Activated CD4-positive, CD25-positive, alpha-beta regulatory T cell treated with anti-CD3 and anti-CD28 coated beads, Interleukin-2, amount 50 U/mL, for 24 hours (primary cell): ENCODE data around the gene SUCLG2.

Experiments used
- ATAC-seq, 2 donors: fragments of 150-1000 bp; cut with Tn5 transposase; one replicate each; pipeline ENCODE4 v1.10.0; 2021; ENCODE audit warnings: mild to moderate bottlenecking in 1 of 2, moderate library complexity in 1 of 2

The SUCLG2 gene

DNA sequence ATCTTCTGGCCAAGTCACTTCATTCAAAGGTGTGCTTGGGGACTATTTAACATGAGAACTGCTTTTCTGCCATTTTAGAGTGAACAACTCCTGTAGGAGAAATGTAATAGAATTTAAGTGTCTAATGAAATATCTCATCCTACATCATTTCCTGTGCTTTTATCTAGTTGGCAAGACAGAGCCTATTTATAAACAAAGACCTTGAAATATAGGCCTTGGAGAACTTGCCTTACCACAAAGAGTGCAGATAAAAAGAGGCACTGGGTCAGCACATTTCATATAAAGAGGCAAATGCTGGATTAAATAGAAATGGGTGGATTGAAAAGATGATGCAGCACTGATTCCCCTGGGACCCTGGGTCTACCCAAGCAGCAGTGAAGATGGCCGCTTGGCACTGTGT, 278.0 kb downstream of the SUCLG2 start:
- ATAC-seq: no peak

DNA sequence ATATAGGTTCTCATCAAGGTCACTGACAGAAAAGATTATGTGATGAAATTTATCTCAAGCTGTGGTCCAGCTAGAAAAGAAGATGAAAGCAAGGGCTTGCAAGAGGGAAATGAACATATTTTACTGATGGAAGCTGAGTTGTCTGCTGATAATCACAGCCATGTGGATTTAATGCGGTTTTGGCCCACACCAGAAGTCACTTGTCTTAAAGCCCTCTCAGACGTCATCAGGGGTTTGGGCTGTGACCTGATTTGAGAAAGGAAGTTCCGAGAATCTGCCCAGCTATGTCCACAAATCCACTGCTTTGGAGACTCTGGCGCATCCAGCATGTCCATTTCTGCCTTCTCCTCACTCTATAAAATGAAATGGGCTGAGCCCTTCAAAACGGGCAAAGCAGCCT, 278.4 kb downstream of the SUCLG2 start:
- no peak for ATAC-seq

DNA sequence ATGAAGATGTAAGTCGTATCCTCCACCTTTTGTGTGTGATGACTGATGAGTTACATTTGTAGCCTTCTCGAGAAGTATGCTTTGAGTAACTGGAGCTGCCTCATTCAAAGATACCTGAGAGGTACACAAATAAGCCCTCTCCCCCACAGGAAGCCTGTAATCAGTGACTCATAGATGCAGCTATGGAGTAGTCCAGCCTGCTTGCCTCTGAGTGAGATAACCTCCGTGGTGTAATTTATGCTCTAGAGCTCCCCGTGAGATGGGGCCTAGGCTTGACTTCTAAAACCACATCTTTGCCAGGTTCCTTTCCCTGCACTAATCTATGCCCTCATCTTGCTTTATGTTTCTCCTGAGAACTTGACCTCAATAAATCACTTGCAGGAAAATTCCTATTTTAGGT, 291.7 kb downstream of the SUCLG2 start:
- ATAC-seq: peak; percentile 80 to 87

DNA sequence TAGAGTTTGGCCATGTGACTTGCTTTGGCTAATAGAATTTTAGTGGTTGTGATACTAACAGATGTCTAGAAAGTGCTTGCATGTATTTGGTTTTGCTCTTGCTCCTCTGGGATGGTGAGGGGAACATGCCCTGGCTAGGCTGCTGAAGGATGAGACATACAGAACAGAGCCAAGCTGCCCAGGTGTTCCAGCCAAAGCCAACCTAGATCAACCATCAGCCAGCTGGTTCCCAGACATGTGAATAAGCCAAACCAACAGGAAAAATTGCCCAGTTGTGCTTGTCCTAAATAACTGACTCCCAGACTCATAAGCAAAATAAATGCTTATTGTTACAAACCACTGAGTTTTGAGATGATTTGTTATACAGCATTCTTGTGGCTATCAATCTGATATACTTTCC, 292.6 kb downstream of the SUCLG2 start:
- no peak for ATAC-seq

DNA sequence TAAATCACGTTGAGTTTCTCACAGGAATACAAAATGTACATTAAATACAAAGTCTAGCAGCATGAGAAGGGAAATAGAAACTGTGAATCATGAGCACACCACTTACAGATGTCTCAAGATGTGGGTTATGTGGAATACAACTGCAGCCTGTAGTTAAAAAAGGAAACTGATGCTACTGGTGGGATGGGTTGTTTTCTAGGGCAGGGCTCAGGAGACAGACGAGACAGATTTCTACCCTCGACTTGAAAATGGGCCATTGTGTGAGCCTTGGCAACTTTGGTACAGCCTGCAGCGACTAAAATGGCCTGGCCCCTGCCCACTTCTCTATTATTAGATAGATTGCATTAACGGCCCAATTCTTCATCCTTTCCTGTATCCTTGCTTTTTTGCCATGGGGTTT, 293.1 kb downstream of the SUCLG2 start:
- ATAC-seq: peak; percentile 15

DNA sequence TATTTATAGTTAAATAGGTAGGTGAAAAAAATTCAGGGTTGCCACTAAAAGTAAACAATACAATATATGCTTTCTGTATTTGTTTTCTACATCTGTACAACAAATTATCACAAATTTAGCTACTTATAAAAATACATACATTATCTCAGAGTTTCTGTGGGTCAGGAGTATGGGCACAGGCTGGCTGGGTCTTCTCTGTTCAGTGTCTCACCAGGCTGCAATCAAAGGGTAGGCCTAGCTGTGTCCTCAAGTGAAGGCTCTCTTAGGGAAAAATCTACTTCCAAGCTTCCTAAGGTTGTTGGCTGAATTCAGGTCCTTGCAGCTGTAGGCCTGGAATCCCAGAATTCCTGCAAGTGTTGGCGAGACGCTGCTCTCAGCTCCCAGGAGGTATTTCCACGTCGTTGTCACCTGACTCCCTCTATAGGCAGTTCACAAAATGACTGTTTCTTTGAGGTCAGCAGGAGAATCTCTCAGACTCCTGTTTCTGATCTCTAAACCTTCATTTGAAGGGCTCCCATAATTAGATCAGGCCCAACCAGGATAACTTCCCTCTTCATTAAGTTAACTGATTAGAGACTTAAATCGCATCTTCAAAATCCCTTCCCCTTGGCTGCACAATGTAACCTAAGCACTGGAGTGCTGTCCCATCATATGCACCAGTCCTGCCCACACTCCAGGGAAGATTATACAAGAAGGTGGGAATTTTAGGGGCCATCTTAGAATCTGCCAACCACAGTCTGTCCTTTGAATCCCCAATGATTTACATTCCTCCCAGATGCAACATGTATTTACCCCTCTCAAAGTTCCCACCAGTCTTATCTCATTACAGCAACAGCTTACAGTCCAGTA, 296.6 kb downstream of the SUCLG2 start:
- ATAC-seq: no peak

DNA sequence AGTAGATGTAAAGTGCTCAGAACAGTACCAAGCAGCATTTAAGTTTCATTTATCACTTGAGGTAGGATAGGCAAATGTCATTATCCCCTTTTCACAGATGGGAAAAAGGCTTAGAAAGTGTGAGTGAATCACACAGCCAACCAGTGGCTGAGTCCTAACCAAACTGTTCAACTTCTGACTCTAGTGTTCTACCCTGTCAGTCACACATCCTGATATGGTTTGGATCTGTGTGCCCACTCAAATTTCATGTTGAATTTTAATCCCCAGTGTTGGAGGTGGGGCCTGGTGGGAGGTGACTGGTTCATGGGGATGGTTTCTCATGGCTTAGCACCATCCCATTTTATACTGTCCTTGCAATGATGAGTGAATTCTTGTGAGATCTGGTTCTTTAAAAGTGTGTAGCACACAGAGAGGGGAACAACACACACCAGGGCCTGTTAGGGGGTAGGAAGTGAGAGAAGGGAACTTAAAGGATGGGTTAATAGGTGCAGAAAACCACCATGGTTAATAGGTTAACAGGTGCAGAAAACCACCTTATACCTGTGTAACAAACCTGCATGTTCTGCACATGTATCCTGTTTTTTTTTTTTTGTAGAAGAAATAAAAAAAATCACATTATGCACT, 304.7 kb downstream of the SUCLG2 start:
- ATAC-seq: peak; percentile 87 to 92

DNA sequence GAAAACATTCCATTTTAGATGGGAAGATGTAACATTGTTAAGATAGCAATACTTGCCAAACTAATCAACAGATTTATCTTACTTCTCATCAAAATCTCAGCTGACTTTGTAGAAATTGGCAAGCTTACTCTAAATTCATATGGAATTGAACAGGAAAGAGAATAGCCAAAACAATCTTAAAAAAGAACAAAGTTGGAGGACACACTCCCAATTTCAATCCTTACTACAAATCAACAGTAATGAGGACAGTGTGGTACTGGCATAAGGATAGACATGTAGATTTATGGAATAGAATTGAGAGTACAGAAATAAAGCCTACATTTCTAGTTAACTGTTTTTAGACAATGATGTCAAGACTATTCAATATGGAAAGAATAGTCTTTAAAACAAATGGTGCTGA, 308.3 kb downstream of the SUCLG2 start:
- no peak for ATAC-seq

DNA sequence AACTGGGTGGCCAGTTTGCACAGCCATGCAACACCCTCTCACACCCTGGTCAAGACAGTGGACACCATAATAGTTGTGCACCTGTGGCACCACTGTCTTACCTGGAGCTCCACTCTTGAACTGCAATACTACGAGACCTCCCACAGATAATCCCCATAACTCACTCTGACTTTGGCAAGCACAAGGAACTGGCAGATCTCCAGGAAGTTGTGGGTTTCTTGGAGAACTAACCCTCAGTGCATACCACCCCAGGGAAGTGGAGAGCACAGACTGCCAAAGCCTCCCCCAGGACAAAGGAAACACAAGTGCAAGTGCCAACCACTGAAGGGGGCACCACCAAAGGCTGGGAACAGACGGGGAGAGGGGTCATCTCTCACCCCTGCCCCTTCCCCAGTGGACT, 318.6 kb downstream of the SUCLG2 start:
- ATAC-seq: no peak

DNA sequence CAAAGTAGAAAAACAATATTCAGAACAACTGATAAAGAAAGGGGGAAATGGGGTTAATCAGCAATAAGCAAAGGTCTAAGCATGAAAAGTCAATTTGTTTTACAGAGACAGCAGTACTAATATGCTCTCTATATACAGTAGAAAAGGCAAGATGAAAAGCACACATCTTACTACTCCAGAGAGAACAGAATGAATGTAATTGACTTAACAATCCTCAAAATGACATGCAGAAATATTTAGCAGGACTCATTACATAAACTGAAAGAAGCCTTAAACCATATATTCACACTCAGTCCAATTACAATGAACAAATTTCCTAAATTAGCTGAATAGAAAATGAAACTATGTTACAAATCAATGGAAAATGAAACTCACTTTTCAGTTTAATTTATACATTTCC, 319.8 kb downstream of the SUCLG2 start:
- peak; percentile 55 for ATAC-seq

DNA sequence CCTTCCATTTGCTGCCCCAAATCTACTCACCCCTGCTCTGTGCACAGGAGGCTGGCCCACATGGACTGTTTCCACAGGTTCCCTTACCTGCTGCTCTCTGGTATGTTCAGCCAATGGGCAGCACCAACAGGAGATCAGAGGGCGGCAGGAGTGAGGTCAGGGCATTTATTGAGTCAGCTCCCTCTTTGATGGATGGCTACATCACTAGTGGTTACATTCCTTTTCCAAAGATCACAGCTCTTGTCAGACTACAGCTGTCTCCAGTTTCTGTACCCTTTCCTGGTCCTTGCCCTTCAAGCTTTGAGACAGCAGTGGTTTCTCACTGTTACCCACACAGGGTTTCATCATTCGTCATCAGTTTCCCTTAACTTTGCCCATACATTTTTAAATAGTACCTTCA, 325.1 kb downstream of the SUCLG2 start:
- peak; percentile 77 to 81 for ATAC-seq

DNA sequence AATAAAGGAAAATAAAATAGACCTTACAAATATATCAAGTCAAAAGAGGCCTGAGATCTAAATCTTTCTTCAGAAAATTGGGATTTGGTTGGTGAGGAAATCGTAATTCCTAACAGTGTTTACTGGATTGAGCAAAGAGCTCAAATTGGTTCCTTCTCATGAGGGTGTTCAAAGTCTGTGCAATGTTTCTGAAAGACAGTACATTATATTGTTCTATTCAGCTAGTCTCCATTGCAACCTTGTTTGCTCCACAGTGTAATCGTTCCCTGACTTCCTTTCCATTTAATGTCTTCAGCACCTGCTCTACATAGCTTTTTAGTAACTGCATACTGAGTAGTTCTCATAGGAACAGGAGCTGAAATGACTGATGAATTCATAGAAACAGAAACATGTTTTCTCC, 326.8 kb downstream of the SUCLG2 start:
- ATAC-seq: no peak

DNA sequence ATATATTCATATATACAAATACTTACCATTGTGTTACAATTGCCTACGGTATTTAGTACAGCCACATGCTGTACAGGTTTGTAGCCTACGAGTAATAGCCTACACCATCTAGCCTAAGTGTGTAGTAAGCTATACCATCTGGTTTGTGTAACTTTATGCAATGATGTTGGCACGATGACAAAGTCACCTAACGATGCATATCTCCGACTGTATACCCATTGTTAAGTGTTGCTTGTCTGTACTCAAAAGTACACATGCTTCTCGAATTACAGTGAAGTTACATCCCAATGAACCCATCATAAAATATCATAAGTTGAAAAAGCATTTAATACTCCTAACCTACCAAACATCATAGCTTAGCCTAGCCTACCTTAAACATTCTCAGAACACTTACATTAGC, 329.2 kb downstream of the SUCLG2 start:
- no peak for ATAC-seq
